H9 (cell line): Measurements from ENCODE around the gene SCN5A. TPM values are rescaled to one million over a fixed set of nuclear protein-coding genes. Genes with fewer than 3 reads are reported as not detected.

ENCODE experiments used
- DNase-seq: peaks from one replicate; pipeline ENCODE4 v3.0.0-alpha.2; 2017
- H2AFZ ChIP-seq: one replicate; pipeline ENCODE4 v1.6.1; 2013; ENCODE audit warnings: mild to moderate bottlenecking, low read length, control low read depth, moderate library complexity
- H2AK5ac ChIP-seq: 2 replicates; pipeline ENCODE4 v1.6.1; 2013; ENCODE audit warnings: low read length, control low read depth, mixed read lengths; ENCODE audit not compliant: insufficient read length
- H2BK120ac ChIP-seq: one replicate; pipeline ENCODE4 v1.6.1; 2013; ENCODE audit warnings: low read depth, mild to moderate bottlenecking, low read length, control low read depth, inconsistent platforms; ENCODE audit not compliant: poor library complexity, severe bottlenecking
- H2BK12ac ChIP-seq: 2 replicates; pipeline ENCODE4 v1.6.1; 2013; ENCODE audit warnings: low read length, control low read depth, mixed read lengths, low read depth; ENCODE audit not compliant: insufficient read length
- H2BK15ac ChIP-seq: 2 replicates; pipeline ENCODE4 v1.6.1; 2013; ENCODE audit warnings: low read depth, low read length, control low read depth
- H2BK20ac ChIP-seq: one replicate; pipeline ENCODE4 v1.6.1; 2013; ENCODE audit warnings: low read depth, mild to moderate bottlenecking, low read length, control low read depth, inconsistent platforms; ENCODE audit not compliant: poor library complexity, severe bottlenecking
- H2BK5ac ChIP-seq: 2 replicates; pipeline ENCODE4 v1.6.1; 2013; ENCODE audit warnings: low read length, control low read depth, mixed read lengths; ENCODE audit not compliant: insufficient read length
- H3K14ac ChIP-seq: 2 replicates; pipeline ENCODE4 v1.6.1; 2013; ENCODE audit warnings: low read length, control low read depth; ENCODE audit not compliant: insufficient read depth
- H3K18ac ChIP-seq: 2 replicates; pipeline ENCODE4 v1.6.1; 2013; ENCODE audit warnings: low read depth, mild to moderate bottlenecking, mixed read lengths, low read length, control low read depth; ENCODE audit not compliant: insufficient read length
- H3K23ac ChIP-seq: 2 replicates; pipeline ENCODE4 v1.6.1; 2013; ENCODE audit warnings: low read length, control low read depth, mixed read lengths, low read depth; ENCODE audit not compliant: insufficient read length
- H3K23me2 ChIP-seq: 2 replicates; pipeline ENCODE4 v1.6.1; 2013; ENCODE audit warnings: low read depth, mild to moderate bottlenecking, mixed read lengths, low read length, control low read depth; ENCODE audit not compliant: insufficient read length, poor library complexity, severe bottlenecking
- H3K27ac ChIP-seq: 2 replicates; pipeline ENCODE4 v1.5.1; 2013; ENCODE audit warnings: low read length, control low read depth, mixed read lengths, low read depth; ENCODE audit not compliant: insufficient read length
- H3K27me3 ChIP-seq: 2 replicates; pipeline ENCODE4 v1.6.1; 2013; ENCODE audit warnings: low read length, control low read depth, inconsistent platforms; ENCODE audit not compliant: insufficient read depth
- H3K4ac ChIP-seq: 2 replicates; pipeline ENCODE4 v1.6.1; 2013; ENCODE audit warnings: low read depth, mild to moderate bottlenecking, control low read depth, inconsistent platforms, low read length, moderate library complexity
- H3K4me1 ChIP-seq: 2 replicates; pipeline ENCODE4 v1.6.1; 2013; ENCODE audit warnings: low read length, control low read depth, inconsistent platforms; ENCODE audit not compliant: insufficient read depth
- H3K4me2 ChIP-seq: 2 replicates; pipeline ENCODE4 v1.6.1; 2013; ENCODE audit warnings: low read length, control low read depth, mixed read lengths; ENCODE audit not compliant: insufficient read length, insufficient read depth
- H3K56ac ChIP-seq: 2 replicates; pipeline ENCODE4 v1.6.1; 2013; ENCODE audit warnings: low read depth, mild to moderate bottlenecking, mixed read lengths, low read length, control low read depth; ENCODE audit not compliant: insufficient read length
- H3K79me1 ChIP-seq: 2 replicates; pipeline ENCODE4 v1.6.1; 2013; ENCODE audit warnings: low read depth, mild to moderate bottlenecking, moderate library complexity, low read length, control low read depth, inconsistent platforms; ENCODE audit not compliant: insufficient read depth, poor library complexity, severe bottlenecking
- H3K79me2 ChIP-seq: 2 replicates; pipeline ENCODE4 v1.6.1; 2013; ENCODE audit warnings: low read length, control low read depth, inconsistent platforms; ENCODE audit not compliant: insufficient read depth
- H3K9ac ChIP-seq: 2 replicates; pipeline ENCODE4 v1.6.1; 2013; ENCODE audit warnings: low read length, control low read depth, mixed read lengths; ENCODE audit not compliant: insufficient read length; ENCODE audit errors: extremely low read depth
- H3K9me3 ChIP-seq: one replicate; pipeline ENCODE4 v1.6.1; 2013; ENCODE audit warnings: low read depth, low read length, inconsistent platforms; ENCODE audit not compliant: control insufficient read depth
- H3T11ph ChIP-seq: one replicate; pipeline ENCODE4 v1.6.1; 2013; ENCODE audit warnings: mild to moderate bottlenecking, low read length, control low read depth, inconsistent platforms
- H4K20me1 ChIP-seq: one replicate; pipeline ENCODE4 v1.6.1; 2013; ENCODE audit not compliant: control insufficient read depth, insufficient read length, insufficient read depth
- H4K5ac ChIP-seq: 2 replicates; pipeline ENCODE4 v1.6.1; 2013; ENCODE audit warnings: low read depth, mild to moderate bottlenecking, mixed read lengths, low read length, control low read depth; ENCODE audit not compliant: insufficient read length
- H4K8ac ChIP-seq: replicated peaks from 2 replicates; pipeline ENCODE4 v1.6.1; 2013; ENCODE audit warnings: low read length, control low read depth, mixed read lengths, low read depth; ENCODE audit not compliant: insufficient read length
- H4K91ac ChIP-seq: 2 replicates; pipeline ENCODE4 v1.6.1; 2013; ENCODE audit warnings: low read depth, mild to moderate bottlenecking, moderate library complexity, mixed read lengths, low read length, control low read depth; ENCODE audit not compliant: insufficient read length
- H3K27ac Mint-ChIP-seq, 3 experiments: 2 replicates in 2 of 3; 3 replicates in 1 of 3; pipeline ENCODE4 v1.8.0; 2020 to 2021; ENCODE audit warnings: mixed read lengths in 3 of 3, mild to moderate bottlenecking in 1 of 3, moderate library complexity in 1 of 3
- H3K27me3 Mint-ChIP-seq: 2 replicates; pipeline ENCODE4 v1.8.0; 2021; ENCODE audit warnings: low read depth, mild to moderate bottlenecking, moderate library complexity, mixed read lengths
- H3K36me3 Mint-ChIP-seq, 3 experiments: 2 replicates in 2 of 3; 3 replicates in 1 of 3; pipeline ENCODE4 v1.8.0; 2020 to 2021; ENCODE audit warnings: low read depth in 3 of 3, mixed read lengths in 3 of 3; ENCODE audit not compliant: insufficient read depth in 1 of 3
- H3K4me1 Mint-ChIP-seq, 2 experiments: 2 replicates each; pipeline ENCODE4 v1.8.0; 2020; ENCODE audit warnings: mixed read lengths in 2 of 2
- H3K4me3 Mint-ChIP-seq, 2 experiments: 2 replicates in 1 of 2; 3 replicates in 1 of 2; pipeline ENCODE4 v1.8.0; 2020 to 2021; ENCODE audit warnings: mild to moderate bottlenecking in 2 of 2, mixed read lengths in 2 of 2, moderate library complexity in 1 of 2
- H3K9me3 Mint-ChIP-seq, 2 experiments: 2 replicates in 1 of 2; 3 replicates in 1 of 2; pipeline ENCODE4 v1.8.0; 2020; ENCODE audit warnings: mild to moderate bottlenecking in 2 of 2, mixed read lengths in 2 of 2, moderate library complexity in 1 of 2
- WGBS: extraction: QIAGEN DNeasy Blood & Tissue Kit; methylation state at CpG from one replicate; pipeline ENCODE4 v1.1.7; 2013; ENCODE audit warnings: missing lambda C conversion rate, low lambda C conversion rate, mixed read lengths; ENCODE audit not compliant: insufficient read length; ENCODE audit errors: extremely low coverage; 5-methylcytosine and 5-hydroxymethylcytosine counted together
- total RNA-seq: library from RNA; stranded (reverse); gene quantifications from 2 replicates; pipeline ENCODE4 v1.2.1, GENCODE V29; 2021
- TF ChIP-seq, protein P1 (sequence below): fragments of 200-600 bp; sonication (generic); conservative IDR thresholded peaks from 3 replicates; pipeline ENCODE4 v1.8.0; 2021; ENCODE audit warnings: antibody characterized with exemption, mild to moderate bottlenecking

The SCN5A gene
- total RNA-seq, 1 experiment from 2014 or later: 6.5 TPM

DNA sequence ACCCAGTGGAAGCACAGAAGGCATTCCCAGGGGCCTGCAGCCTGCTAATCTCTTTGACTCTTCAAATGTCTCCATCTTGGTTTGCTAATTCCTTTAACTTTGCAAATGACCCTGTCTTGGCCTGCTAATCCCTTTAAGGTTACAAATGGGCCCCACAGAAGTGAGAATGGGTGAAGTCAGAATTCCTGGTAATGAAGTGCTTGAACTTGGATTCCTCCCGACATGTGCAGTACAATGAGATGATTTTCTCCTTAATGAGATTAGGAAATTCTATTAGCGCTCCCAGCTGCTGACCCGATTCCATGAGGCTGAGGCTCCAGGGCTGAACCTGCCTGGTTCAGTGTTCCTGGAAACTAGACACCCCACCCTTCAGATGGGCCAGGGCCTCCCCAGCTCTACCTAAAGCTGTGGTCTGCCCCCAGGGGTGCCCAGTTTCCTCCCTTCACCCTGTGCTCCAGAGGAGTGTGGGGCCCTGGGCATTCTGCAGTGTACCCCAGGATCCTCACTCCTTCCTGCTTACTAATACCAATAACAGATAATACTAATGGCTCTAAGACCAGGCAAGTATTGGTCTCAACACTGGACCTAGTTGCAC, 47.4 kb downstream of the SCN5A start:
- Mint-ChIP-seq H3K4me1 (peaks cover 12 to 21% of the 10 kb centered on the region in 2 experiments), H3K27ac (peak overlapping the region; percentile 72 to 80 (median 75); a peak in 5 of 7 replicates), H3K4me3 (no peak overlapping the region), H3K9me3 (peaks cover 0 to 4% of the 10 kb centered on the region in 2 experiments; a peak in 4 of 5 replicates), H3K36me3 (peaks cover 10 to 27% (median 22%) of the 10 kb centered on the region in 3 experiments; a peak in 6 of 7 replicates), H3K27me3 (no peaks in the 10 kb centered on the region; the same call in 1 of the 2 replicates)
- Histone ChIP-seq H3K23ac (no peak overlapping the region), H3K4ac (no peak overlapping the region), H3K4me1 (no peaks in the 10 kb centered on the region), H2AFZ (no peak overlapping the region), H4K91ac (no peak overlapping the region), H2BK20ac (no peak overlapping the region), H3K56ac (no peak overlapping the region), H3K79me1 (no peaks in the 10 kb centered on the region), H4K8ac (no peak overlapping the region), H2BK5ac (no peak overlapping the region), H3K4me2 (no peak overlapping the region), H3K27me3 (no peaks in the 10 kb centered on the region), H4K20me1 (no peaks in the 10 kb centered on the region), H3K14ac (no peak overlapping the region), H2BK120ac (no peak overlapping the region), H3K18ac (no peak overlapping the region), H3K79me2 (no peaks in the 10 kb centered on the region), H4K5ac (no peak overlapping the region), H2BK15ac (no peak overlapping the region), H2BK12ac (no peak overlapping the region), H3K27ac (no peak overlapping the region), H3K23me2 (no peaks in the 10 kb centered on the region), H2AK5ac (no peak overlapping the region), H3K9me3 (no peaks in the 10 kb centered on the region), H3T11ph (no peak overlapping the region), H3K9ac (no peak overlapping the region)
- TF ChIP-seq, protein P1, sequence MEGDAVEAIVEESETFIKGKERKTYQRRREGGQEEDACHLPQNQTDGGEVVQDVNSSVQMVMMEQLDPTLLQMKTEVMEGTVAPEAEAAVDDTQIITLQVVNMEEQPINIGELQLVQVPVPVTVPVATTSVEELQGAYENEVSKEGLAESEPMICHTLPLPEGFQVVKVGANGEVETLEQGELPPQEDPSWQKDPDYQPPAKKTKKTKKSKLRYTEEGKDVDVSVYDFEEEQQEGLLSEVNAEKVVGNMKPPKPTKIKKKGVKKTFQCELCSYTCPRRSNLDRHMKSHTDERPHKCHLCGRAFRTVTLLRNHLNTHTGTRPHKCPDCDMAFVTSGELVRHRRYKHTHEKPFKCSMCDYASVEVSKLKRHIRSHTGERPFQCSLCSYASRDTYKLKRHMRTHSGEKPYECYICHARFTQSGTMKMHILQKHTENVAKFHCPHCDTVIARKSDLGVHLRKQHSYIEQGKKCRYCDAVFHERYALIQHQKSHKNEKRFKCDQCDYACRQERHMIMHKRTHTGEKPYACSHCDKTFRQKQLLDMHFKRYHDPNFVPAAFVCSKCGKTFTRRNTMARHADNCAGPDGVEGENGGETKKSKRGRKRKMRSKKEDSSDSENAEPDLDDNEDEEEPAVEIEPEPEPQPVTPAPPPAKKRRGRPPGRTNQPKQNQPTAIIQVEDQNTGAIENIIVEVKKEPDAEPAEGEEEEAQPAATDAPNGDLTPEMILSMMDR: no peak
- no peak for DNase-seq
- no CpG with 5 or more reads among the region's 3 CpGs for WGBS
